Measurements from ENCODE around the gene PCSK2. TPM values are rescaled to one million over a fixed set of nuclear protein-coding genes. Genes with fewer than 3 reads are reported as not detected.

Gene PCSK2
- total RNA-seq, 4 donors from 2014 or later = 0.29 TPM; not detected in 3

DNA sequence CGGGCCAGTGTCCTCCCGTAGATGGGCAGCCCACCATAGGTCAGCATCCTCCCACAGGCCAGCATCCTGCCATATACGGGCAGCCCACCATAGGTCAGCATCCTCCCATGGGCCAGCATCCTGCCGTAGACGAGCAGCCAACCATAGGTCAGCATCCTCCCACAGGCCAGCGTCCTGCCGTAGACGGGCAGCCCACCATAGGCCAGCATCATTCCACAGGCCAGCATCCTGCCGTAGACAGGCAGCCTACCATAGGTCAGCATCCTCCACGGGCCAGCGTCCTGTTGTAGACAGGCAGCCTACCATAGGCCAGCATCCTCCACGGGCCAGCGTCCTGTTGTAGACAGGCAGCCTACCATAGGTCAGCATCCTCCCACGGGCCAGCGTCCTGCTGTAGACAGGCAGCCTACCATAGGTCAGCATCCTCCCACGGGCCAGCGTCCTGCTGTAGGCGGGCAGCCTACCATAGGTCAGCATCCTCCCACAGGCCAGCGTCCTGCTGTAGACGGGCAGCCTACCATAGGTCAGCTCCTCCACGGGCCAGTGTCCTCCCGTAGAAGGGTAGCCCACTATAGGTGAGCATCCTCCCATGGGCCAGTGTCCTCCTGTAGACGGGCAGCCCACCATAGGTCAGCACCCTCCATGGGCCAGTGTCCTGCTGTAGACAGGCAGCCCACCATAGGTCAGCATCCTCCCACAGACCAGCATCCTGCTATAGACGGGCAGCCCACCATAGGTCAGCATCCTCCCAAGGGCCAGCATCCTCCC lies 241.4 kb downstream of the PCSK2 start:
- no peaks in the 10 kb centered on the region for H3K4me1 ChIP-seq
- in situ Hi-C loops (cut with MboI; ENCODE audit: low sequenced_read_pairs in 4 of 4) = no loop called here
- no peaks in the 10 kb centered on the region for H3K27me3 ChIP-seq
- DNase-seq (no peak), ATAC-seq (no peak)
- TF ChIP-seq POLR2A (IDR thresholded peaks at IDR 0.05) = no peak
- TF ChIP-seq, protein P1, sequence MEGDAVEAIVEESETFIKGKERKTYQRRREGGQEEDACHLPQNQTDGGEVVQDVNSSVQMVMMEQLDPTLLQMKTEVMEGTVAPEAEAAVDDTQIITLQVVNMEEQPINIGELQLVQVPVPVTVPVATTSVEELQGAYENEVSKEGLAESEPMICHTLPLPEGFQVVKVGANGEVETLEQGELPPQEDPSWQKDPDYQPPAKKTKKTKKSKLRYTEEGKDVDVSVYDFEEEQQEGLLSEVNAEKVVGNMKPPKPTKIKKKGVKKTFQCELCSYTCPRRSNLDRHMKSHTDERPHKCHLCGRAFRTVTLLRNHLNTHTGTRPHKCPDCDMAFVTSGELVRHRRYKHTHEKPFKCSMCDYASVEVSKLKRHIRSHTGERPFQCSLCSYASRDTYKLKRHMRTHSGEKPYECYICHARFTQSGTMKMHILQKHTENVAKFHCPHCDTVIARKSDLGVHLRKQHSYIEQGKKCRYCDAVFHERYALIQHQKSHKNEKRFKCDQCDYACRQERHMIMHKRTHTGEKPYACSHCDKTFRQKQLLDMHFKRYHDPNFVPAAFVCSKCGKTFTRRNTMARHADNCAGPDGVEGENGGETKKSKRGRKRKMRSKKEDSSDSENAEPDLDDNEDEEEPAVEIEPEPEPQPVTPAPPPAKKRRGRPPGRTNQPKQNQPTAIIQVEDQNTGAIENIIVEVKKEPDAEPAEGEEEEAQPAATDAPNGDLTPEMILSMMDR (IDR thresholded peaks at IDR 0.05 in 4 of 5, conservative IDR thresholded peaks at IDR 0.05 in 1 of 5) = no peak
- intact Hi-C loops (cut with DNase I; ENCODE audit: low total_unique reads) = no loop called here
- H3K36me3 ChIP-seq = no peaks in the 10 kb centered on the region
- no peaks in the 10 kb centered on the region for H3K9me3 ChIP-seq
- H3K4me3 ChIP-seq = no peak overlapping the region
- H3K27ac ChIP-seq = no peak overlapping the region

DNA sequence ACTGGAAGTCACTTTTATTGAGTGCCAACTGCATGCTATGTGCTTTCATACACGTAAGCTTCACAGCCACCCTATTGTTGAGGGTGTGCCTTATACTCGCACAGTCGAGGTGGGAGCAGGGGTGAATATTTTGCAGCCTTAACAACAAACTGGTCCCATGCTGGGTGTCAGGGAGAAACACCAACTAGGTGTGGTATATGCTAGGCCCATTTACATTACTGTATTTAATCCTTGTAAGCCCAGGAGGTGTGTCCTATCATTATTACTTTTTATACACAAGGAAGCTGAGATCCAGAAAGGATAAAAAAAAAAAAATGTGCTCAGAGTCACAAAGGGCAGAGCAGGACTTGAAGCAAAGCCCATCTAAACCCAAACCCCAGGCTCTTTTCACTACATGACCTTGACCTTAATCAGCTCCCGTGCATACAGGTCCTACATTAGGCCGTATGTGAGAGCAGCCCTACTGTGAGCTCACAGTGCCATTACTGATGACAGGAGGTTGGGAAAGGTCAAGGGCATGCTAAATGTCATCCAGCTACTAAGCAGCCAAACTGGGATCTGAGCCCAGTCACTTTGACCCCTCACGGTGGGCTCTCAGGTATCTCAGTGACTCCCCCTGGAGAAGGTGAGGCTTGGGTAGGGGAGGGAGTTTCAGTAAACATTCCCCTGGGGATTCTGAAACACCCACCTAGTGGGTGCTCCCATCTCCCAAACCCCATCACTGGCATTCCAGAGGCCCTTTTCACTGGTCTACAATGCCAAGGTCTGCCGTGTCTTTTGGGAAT lies 242.6 kb downstream of the PCSK2 start:
- Histone ChIP-seq H3K4me3 (no peak overlapping the region), H3K27me3 (no peaks in the 10 kb centered on the region), H3K27ac (no peak overlapping the region), H3K36me3 (no peaks in the 10 kb centered on the region), H3K4me1 (no peaks in the 10 kb centered on the region), H3K9me3 (no peaks in the 10 kb centered on the region)
- in situ Hi-C loops (cut with MboI; ENCODE audit: low sequenced_read_pairs in 4 of 4) = no loop called here
- DNase-seq (no peak), ATAC-seq (no peak)
- intact Hi-C loops (cut with DNase I; ENCODE audit: low total_unique reads) = no loop called here
- no peak for TF ChIP-seq POLR2A (IDR thresholded peaks at IDR 0.05)
- TF ChIP-seq, protein P1 (IDR thresholded peaks at IDR 0.05 in 4 of 5, conservative IDR thresholded peaks at IDR 0.05 in 1 of 5) = no peak

DNA sequence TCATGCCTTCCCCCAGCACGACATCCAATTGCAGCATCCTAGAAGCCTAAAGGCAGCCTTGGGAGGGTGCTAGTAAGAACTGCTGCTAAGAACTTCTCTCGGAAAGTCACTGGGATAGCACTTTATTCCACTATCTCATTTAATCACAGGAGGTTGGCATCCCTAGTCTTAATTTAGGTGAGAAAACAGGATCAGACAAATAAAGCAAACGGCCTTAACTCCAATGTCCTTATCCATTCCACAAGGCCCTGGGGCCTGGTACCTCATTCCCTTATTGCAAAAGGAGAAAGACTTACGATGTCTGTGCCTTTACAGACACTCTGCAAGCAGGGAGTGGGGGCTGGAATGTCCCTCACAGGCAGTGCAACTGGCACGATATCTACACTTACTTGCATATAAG lies 243.7 kb downstream of the PCSK2 start:
- TF ChIP-seq, protein P1 (IDR thresholded peaks at IDR 0.05 in 4 of 5, conservative IDR thresholded peaks at IDR 0.05 in 1 of 5) = no peak
- no peak for TF ChIP-seq POLR2A (IDR thresholded peaks at IDR 0.05)
- no peak for DNase-seq
- Histone ChIP-seq H3K9me3 (no peaks in the 10 kb centered on the region), H3K27ac (no peak overlapping the region), H3K4me3 (no peak overlapping the region), H3K27me3 (no peaks in the 10 kb centered on the region), H3K4me1 (no peaks in the 10 kb centered on the region), H3K36me3 (no peaks in the 10 kb centered on the region)
- ATAC-seq = no peak
- intact Hi-C loops (cut with DNase I; ENCODE audit: low total_unique reads) (no loop called here), in situ Hi-C loops (cut with MboI; ENCODE audit: low sequenced_read_pairs in 4 of 4) (no loop called here)

DNA sequence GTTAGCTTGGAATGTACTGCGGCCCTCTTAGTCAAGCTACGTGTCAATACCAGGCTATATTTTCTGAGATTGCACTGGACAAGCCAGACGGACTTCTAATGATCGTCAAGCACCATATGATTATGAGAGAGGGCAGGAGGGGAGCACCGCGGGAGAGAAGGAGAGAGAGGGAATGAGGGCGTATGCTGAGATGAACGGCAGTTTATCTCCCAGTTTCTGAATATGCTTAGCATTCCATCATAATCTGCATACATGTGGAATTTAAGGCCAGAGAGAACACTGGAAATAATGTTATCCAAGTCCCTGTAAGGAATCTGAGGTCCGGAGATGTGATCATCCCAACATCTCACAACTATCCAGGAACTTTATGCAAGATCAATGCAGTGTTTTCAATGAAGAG lies 244.1 kb downstream of the PCSK2 start:
- no peak for DNase-seq
- Histone ChIP-seq H3K27ac (no peak overlapping the region), H3K27me3 (no peaks in the 10 kb centered on the region), H3K36me3 (no peaks in the 10 kb centered on the region), H3K4me1 (no peaks in the 10 kb centered on the region), H3K9me3 (no peaks in the 10 kb centered on the region), H3K4me3 (no peak overlapping the region)
- TF ChIP-seq, protein P1 (IDR thresholded peaks at IDR 0.05 in 4 of 5, conservative IDR thresholded peaks at IDR 0.05 in 1 of 5) = no peak
- no peak for TF ChIP-seq POLR2A (IDR thresholded peaks at IDR 0.05)
- intact Hi-C loops (cut with DNase I; ENCODE audit: low total_unique reads) = no loop called here
- ATAC-seq = no peak
- in situ Hi-C loops (cut with MboI; ENCODE audit: low sequenced_read_pairs in 4 of 4) = no loop called here
